Loucy (cell line): Measurements from ENCODE around the gene RAB10.
"Not testable (repeated sequence)": the region's sequence is repeated elsewhere in the genome, so short reads cannot be mapped to it uniquely, and the experiment has no call there.

Source experiments
- H2AFZ ChIP-seq: fragments of 200-600 bp; sonication (generic); 2 replicates; pipeline ENCODE4 v1.6.0; 2016; ENCODE audit warnings: antibody characterized with exemption, mild to moderate bottlenecking, low read length, moderate library complexity
- H3F3A ChIP-seq: fragments of 200-600 bp; 2 replicates; pipeline ENCODE4 v1.6.0; 2016; ENCODE audit warnings: antibody characterized with exemption, low read depth, mild to moderate bottlenecking
- H3K27me3 ChIP-seq: fragments of 200-600 bp; sonication (generic); 2 replicates; pipeline ENCODE4 v1.6.1; 2014; ENCODE audit warnings: low read length, mild to moderate bottlenecking; ENCODE audit not compliant: insufficient read depth, poor library complexity, severe bottlenecking
- H3K36me3 ChIP-seq: fragments of 200-600 bp; sonication (generic); 2 replicates; pipeline ENCODE4 v1.6.1; 2016; ENCODE audit warnings: low read length; ENCODE audit not compliant: insufficient read depth
- H3K4me1 ChIP-seq: fragments of 200-600 bp; sonication (generic); 2 replicates; pipeline ENCODE4 v1.5.1; 2014; ENCODE audit warnings: low read length, mild to moderate bottlenecking; ENCODE audit not compliant: insufficient read depth, poor library complexity, severe bottlenecking
- H3K4me2 ChIP-seq: fragments of 200-600 bp; sonication (generic); 2 replicates; pipeline ENCODE4 v1.6.0; 2014; ENCODE audit warnings: antibody characterized with exemption, low read length, low read depth, mild to moderate bottlenecking; ENCODE audit not compliant: poor library complexity, severe bottlenecking
- H3K4me3 ChIP-seq: fragments of 200-600 bp; sonication (generic); 2 replicates; pipeline ENCODE4 v1.5.1; 2014; ENCODE audit warnings: low read length, mild to moderate bottlenecking, mixed read lengths; ENCODE audit not compliant: poor library complexity, severe bottlenecking
- H3K79me2 ChIP-seq: fragments of 200-600 bp; sonication (generic); 2 replicates; pipeline ENCODE4 v1.6.1; 2014; ENCODE audit warnings: low read length; ENCODE audit not compliant: insufficient read depth
- H3K9ac ChIP-seq: fragments of 200-600 bp; sonication (generic); 2 replicates; pipeline ENCODE4 v1.6.0; 2014; ENCODE audit warnings: mild to moderate bottlenecking, low read depth, low read length, moderate library complexity; ENCODE audit not compliant: poor library complexity, severe bottlenecking
- H3K9me2 ChIP-seq: fragments of 200-600 bp; sonication (generic); replicated peaks from 2 replicates; pipeline ENCODE4 v1.6.1; 2016; ENCODE audit warnings: low read depth, low read length, mixed read lengths
- H3K9me3 ChIP-seq: fragments of 200-600 bp; sonication (generic); 2 replicates; pipeline ENCODE4 v1.6.1; 2014; ENCODE audit warnings: mild to moderate bottlenecking, antibody characterized with exemption, low read length, low read depth; ENCODE audit not compliant: insufficient read depth
- H4K20me1 ChIP-seq: fragments of 200-600 bp; sonication (generic); 2 replicates; pipeline ENCODE4 v1.6.0; 2014; ENCODE audit warnings: antibody characterized with exemption, low read length, mild to moderate bottlenecking; ENCODE audit not compliant: insufficient read depth, poor library complexity, severe bottlenecking
- CTCF ChIP-seq: fragments of 200-600 bp; sonication (generic); conservative IDR thresholded peaks from 2 replicates; pipeline ENCODE4 v1.5.1; 2014; ENCODE audit warnings: mild to moderate bottlenecking, antibody characterized with exemption, low read length
- EZH2phosphoT487 ChIP-seq: fragments of 200-600 bp; IDR thresholded peaks from 2 replicates; pipeline ENCODE4 v1.6.1; 2018; ENCODE audit warnings: antibody characterized with exemption, mild to moderate bottlenecking, moderate library complexity, borderline replicate concordance

RAB10 gene

DNA sequence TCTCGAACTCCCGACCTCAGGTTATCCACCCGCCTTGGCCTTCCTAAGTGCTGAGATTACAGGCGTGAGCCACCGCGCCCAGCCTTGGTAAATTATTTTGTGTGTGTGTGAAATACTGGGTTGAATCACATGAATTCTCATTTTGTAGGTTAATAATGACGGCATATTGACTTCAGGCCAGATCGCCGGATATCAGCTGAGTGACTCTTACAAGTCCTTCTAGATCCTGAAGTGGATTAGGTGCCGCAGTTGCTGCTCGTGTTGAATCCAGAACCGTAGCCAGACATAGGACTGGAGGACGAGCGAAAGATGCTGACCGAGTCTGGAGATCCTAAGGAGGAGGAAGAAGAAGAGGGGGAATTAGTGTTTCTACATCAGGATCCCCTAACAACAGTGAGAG lies 39.4 kb upstream of the RAB10 start:
- no peak overlapping the region for H3K4me2 ChIP-seq

DNA sequence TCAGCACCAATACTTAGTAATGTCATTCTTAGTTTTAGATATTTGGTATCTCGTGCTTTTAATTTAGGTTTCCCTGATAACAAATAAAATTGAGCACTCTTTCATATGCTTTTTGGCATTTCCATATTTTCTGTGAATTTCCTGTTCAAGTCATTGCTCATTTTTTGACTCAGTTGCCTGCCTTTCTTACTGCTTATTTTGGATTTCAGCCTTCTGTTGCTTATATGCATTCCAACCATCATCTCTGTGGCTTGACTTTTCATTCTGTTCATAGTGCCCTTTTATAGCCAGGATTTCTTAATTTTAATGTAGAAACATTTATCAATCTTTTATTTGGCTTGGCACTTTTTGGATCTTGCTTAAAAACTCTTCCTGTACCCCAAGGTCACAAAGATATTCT lies 37.0 kb upstream of the RAB10 start:
- Histone ChIP-seq H3K4me1 (peaks cover 6% of the 10 kb centered on the region), H3K4me2 (no peak overlapping the region)

More for the DNA sequence above, 39.4 kb upstream of the RAB10 start:
- Histone ChIP-seq H4K20me1 (no peaks in the 10 kb centered on the region), H3K27me3 (no peaks in the 10 kb centered on the region), H3K4me3 (no peak overlapping the region), H3F3A (no peaks in the 10 kb centered on the region), H3K9me3 (no peaks in the 10 kb centered on the region), H3K4me1 (no peaks in the 10 kb centered on the region), H2AFZ (no peak overlapping the region), H3K36me3 (no peaks in the 10 kb centered on the region), H3K79me2 (no peaks in the 10 kb centered on the region), H3K9me2 (no peaks in the 10 kb centered on the region), H3K9ac (no peak overlapping the region)
- no peak for TF ChIP-seq EZH2phosphoT487
- no peak for TF ChIP-seq CTCF

GRCh38 chr2:25998816-25999383 lies 35.0 kb upstream of the RAB10 start:
- H3K4me3 ChIP-seq = not testable (repeated sequence)

More for the DNA sequence above, 37.0 kb upstream of the RAB10 start:
- Histone ChIP-seq H4K20me1 (no peaks in the 10 kb centered on the region), H3K9me3 (no peaks in the 10 kb centered on the region), H3K79me2 (no peaks in the 10 kb centered on the region), H3K9me2 (no peaks in the 10 kb centered on the region), H3K4me3 (no peak overlapping the region), H3F3A (no peaks in the 10 kb centered on the region), H2AFZ (no peak overlapping the region), H3K36me3 (no peaks in the 10 kb centered on the region), H3K27me3 (no peaks in the 10 kb centered on the region), H3K9ac (no peak overlapping the region)
- TF ChIP-seq CTCF = no peak
- no peak for TF ChIP-seq EZH2phosphoT487

DNA sequence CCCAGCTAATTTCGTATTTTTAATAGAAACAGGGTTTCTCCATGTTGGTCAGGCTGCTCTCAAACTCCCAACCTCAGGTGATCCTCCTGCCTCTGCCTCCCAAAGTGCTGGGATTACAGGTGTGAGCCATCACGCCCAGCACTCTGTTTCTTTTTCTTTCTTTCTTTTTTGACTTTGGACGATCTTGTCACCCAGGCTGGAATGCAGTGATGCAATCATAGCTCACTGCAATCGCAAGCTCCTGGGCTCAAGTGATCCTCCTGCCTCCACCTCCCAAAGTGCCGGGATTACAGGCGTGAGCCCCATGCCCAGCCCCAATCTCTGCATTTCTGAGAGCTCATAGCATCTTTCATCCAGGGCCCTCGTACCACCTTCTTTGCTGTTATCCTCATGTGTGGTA lies 34.5 kb upstream of the RAB10 start:
- H3K9me2 ChIP-seq, H3K4me3 ChIP-seq, H3K36me3 ChIP-seq, H3F3A ChIP-seq, H3K4me2 ChIP-seq, H3K79me2 ChIP-seq, H3K27me3 ChIP-seq, H2AFZ ChIP-seq, H3K9me3 ChIP-seq, H3K9ac ChIP-seq, H4K20me1 ChIP-seq: not testable (repeated sequence)
- H3K4me1 ChIP-seq = peaks cover 17% of the 10 kb centered on the region

More at GRCh38 chr2:25998816-25999383, 35.0 kb upstream of the RAB10 start:
- H3K9me2 ChIP-seq, H2AFZ ChIP-seq, H3F3A ChIP-seq, H3K27me3 ChIP-seq, H3K9me3 ChIP-seq, H3K9ac ChIP-seq, H4K20me1 ChIP-seq, H3K4me2 ChIP-seq, H3K79me2 ChIP-seq, H3K36me3 ChIP-seq: not testable (repeated sequence)
- H3K4me1 ChIP-seq = peaks cover 17% of the 10 kb centered on the region
